ENCODE data around the gene DDR2. TPM values are rescaled to one million over a fixed set of nuclear protein-coding genes. Genes with fewer than 3 reads are reported as not detected.

The DDR2 gene
- total RNA-seq, 1 donor from 2014 or later = 0.09 TPM

GRCh38 chr1:162629077-162629627 lies 3.1 kb upstream of the DDR2 start:
- H3K27ac Mint-ChIP-seq = no peak overlapping the region
- H3K27me3 Mint-ChIP-seq = peaks cover 21% of the 10 kb centered on the region
- H3K36me3 Mint-ChIP-seq (ENCODE audit: low read depth) = no peaks in the 10 kb centered on the region
- H3K4me1 Mint-ChIP-seq = no peaks in the 10 kb centered on the region
- no peak for TF ChIP-seq CTCF (IDR thresholded peaks at IDR 0.05)
- no peak for DNase-seq
- POLR2A ChIA-PET = no interaction called here
- no peak overlapping the region for H3K4me3 Mint-ChIP-seq
- no peak for ATAC-seq (ENCODE audit: low read depth)
- CTCF ChIA-PET = no interaction called here
- intact Hi-C loops (cut with micrococcal nuclease) = loop anchor here (5.0 to 10.0 kb wide), 2 partner anchors 272 to 834 kb away; no protein-coding TSS in a partner anchor
- no peaks in the 10 kb centered on the region for H3K9me3 Mint-ChIP-seq

- ChIA-PET POLR2A (no interaction called here), CTCF (no interaction called here)
- no peaks in the 10 kb centered on the region for H3K4me1 Mint-ChIP-seq
- ATAC-seq (ENCODE audit: low read depth) (no peak), DNase-seq (no peak)
- no peak for TF ChIP-seq CTCF (IDR thresholded peaks at IDR 0.05)
- intact Hi-C loops (cut with micrococcal nuclease) = loop anchor here (5.0 to 10.0 kb wide), 2 partner anchors 272 to 835 kb away; no protein-coding TSS in a partner anchor
- no peaks in the 10 kb centered on the region for H3K9me3 Mint-ChIP-seq
- H3K36me3 Mint-ChIP-seq (ENCODE audit: low read depth) = no peaks in the 10 kb centered on the region
- H3K4me3 Mint-ChIP-seq = no peak overlapping the region
- no peak overlapping the region for H3K27ac Mint-ChIP-seq
- H3K27me3 Mint-ChIP-seq = peaks cover 17% of the 10 kb centered on the region
Measured at GRCh38 chr1:162629651-162630050, 2.6 kb upstream of the DDR2 start.

- H3K27ac Mint-ChIP-seq = no peak overlapping the region
- TF ChIP-seq CTCF (IDR thresholded peaks at IDR 0.05) = no peak
- CTCF ChIA-PET = no interaction called here
Measured at GRCh38 chr1:162631546-162632191, 595 bp upstream of the DDR2 start.

GRCh38 chr1:162632698-162633080 lies 425 bp downstream of the DDR2 start:
- peaks cover 8% of the 10 kb centered on the region for H3K27me3 Mint-ChIP-seq
- no peak for DNase-seq
- no peaks in the 10 kb centered on the region for H3K36me3 Mint-ChIP-seq (ENCODE audit: low read depth)
- POLR2A ChIA-PET = no interaction called here
- no peak for ATAC-seq (ENCODE audit: low read depth)
- no peak overlapping the region for H3K27ac Mint-ChIP-seq
- CTCF ChIA-PET = no interaction called here
- no peak overlapping the region for H3K4me3 Mint-ChIP-seq
- TF ChIP-seq CTCF (IDR thresholded peaks at IDR 0.05) = no peak
- intact Hi-C loops (cut with micrococcal nuclease) = no loop called here
- H3K4me1 Mint-ChIP-seq = no peaks in the 10 kb centered on the region
- H3K9me3 Mint-ChIP-seq = no peaks in the 10 kb centered on the region

More at GRCh38 chr1:162631546-162632191, 595 bp upstream of the DDR2 start:
- H3K27me3 Mint-ChIP-seq = peaks cover 9% of the 10 kb centered on the region
- ATAC-seq (ENCODE audit: low read depth) (no peak), DNase-seq (no peak)
- no peaks in the 10 kb centered on the region for H3K9me3 Mint-ChIP-seq
- no peaks in the 10 kb centered on the region for H3K4me1 Mint-ChIP-seq
- H3K36me3 Mint-ChIP-seq (ENCODE audit: low read depth) = no peaks in the 10 kb centered on the region
- intact Hi-C loops (cut with micrococcal nuclease) = no loop called here
- POLR2A ChIA-PET = no interaction called here
- H3K4me3 Mint-ChIP-seq = no peak overlapping the region

GRCh38 chr1:162633081-162633762 lies 958 bp downstream of the DDR2 start:
- H3K27me3 Mint-ChIP-seq = peaks cover 7% of the 10 kb centered on the region
- TF ChIP-seq CTCF (IDR thresholded peaks at IDR 0.05) = no peak
- ChIA-PET POLR2A (no interaction called here), CTCF (no interaction called here)
- no peaks in the 10 kb centered on the region for H3K9me3 Mint-ChIP-seq
- H3K27ac Mint-ChIP-seq = no peak overlapping the region
- H3K4me1 Mint-ChIP-seq = no peaks in the 10 kb centered on the region
- intact Hi-C loops (cut with micrococcal nuclease) = no loop called here
- ATAC-seq (ENCODE audit: low read depth) = no peak
- DNase-seq = no peak
- no peaks in the 10 kb centered on the region for H3K36me3 Mint-ChIP-seq (ENCODE audit: low read depth)
- no peak overlapping the region for H3K4me3 Mint-ChIP-seq
